Body of pancreas (tissue), 4 donors: ENCODE results near the gene SPPL2C.

Source experiments
- CTCF ChIP-seq, 7 experiments: fragments of 450-650 bp in 4 of 7; fragments of 200-600 bp in 3 of 7; sonication (generic) in 3 of 7; IDR thresholded peaks; one replicate each; pipeline ENCODE4 v1.5.1; 2016 to 2019; ENCODE audit warnings: antibody characterized with exemption in 7 of 7
- POLR2A ChIP-seq, 3 donors: fragments of 450-650 bp; IDR thresholded peaks; one replicate each; pipeline ENCODE4 v1.6.1; 2016; ENCODE audit warnings: antibody characterized with exemption in 3 of 3, mild to moderate bottlenecking in 2 of 3

GRCh38 chr17:45825792-45826191 lies 18.9 kb upstream of the SPPL2C start:
- TF ChIP-seq POLR2A (IDR thresholded peaks at IDR 0.05) (no peak), CTCF (IDR thresholded peaks at IDR 0.05) (no peak)
